Measurements from ENCODE around the gene ITGA3. TPM values are rescaled to one million over a fixed set of nuclear protein-coding genes. Genes with fewer than 3 reads are reported as not detected.

Gene ITGA3
- total and polyA plus RNA-seq, 2 of the 13 experiments (the other 11 are each of a cell fraction or from before 2014, with no cell fraction given), result 0.48 to 0.69 TPM

DNA sequence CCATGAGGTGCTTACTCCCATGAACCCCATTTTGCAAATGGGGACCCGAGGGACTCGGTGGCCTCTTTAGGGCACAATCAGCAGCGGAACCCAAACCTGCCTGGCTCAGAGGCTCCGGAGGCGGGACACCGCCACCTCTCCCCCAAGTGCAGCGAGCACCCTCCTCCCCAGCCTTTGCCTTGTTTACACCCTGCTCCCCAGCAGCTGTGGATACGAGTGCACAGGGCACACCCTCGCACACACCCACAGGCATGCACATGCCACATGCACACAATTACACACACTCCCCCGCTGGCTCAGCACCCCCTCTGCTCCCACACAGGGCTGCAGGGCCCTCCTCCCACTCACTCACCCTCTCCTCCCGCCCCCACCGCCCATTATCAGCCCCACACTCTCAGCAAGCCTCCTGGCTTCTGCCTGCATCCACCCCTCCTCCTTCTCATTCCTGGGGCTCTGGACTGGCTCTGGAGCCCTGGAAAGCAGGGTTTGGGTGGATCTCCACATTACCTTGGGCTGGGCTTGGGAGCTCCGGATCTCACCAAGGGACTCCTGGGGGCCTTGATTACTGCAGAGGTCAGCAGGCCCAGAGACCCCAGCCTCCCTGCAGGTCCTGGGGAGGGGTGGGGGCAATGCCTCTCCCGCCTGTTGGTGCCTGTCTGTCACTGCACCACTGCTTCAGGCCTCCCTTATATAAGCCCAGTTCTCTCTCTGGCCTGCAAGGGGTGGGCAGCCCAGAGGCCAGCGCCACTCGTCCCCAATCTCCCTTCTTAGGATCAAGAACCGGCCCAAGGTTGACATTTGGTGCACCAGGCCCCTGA is 45.6 kb downstream of the ITGA3 start (continued):
- TF ChIP-seq, protein P1, sequence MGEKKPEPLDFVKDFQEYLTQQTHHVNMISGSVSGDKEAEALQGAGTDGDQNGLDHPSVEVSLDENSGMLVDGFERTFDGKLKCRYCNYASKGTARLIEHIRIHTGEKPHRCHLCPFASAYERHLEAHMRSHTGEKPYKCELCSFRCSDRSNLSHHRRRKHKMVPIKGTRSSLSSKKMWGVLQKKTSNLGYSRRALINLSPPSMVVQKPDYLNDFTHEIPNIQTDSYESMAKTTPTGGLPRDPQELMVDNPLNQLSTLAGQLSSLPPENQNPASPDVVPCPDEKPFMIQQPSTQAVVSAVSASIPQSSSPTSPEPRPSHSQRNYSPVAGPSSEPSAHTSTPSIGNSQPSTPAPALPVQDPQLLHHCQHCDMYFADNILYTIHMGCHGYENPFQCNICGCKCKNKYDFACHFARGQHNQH (CRISPR knock-in tag; IDR thresholded peaks at IDR 0.05), result peak; percentile 51; the same call in 1 of the 2 replicates
- no peak for TF ChIP-seq ZNF607 (CRISPR knock-in tag; IDR thresholded peaks at IDR 0.05; ENCODE audit: borderline replicate concordance)
- no peak for TF ChIP-seq ZNF367 (CRISPR knock-in tag; IDR thresholded peaks at IDR 0.05; ENCODE audit: borderline replicate concordance)
- peak; percentile 58 for TF ChIP-seq AGO2 (optimal IDR thresholded peaks at IDR 0.05; ENCODE audit: low read depth, low read length)
- TF ChIP-seq, protein P2, sequence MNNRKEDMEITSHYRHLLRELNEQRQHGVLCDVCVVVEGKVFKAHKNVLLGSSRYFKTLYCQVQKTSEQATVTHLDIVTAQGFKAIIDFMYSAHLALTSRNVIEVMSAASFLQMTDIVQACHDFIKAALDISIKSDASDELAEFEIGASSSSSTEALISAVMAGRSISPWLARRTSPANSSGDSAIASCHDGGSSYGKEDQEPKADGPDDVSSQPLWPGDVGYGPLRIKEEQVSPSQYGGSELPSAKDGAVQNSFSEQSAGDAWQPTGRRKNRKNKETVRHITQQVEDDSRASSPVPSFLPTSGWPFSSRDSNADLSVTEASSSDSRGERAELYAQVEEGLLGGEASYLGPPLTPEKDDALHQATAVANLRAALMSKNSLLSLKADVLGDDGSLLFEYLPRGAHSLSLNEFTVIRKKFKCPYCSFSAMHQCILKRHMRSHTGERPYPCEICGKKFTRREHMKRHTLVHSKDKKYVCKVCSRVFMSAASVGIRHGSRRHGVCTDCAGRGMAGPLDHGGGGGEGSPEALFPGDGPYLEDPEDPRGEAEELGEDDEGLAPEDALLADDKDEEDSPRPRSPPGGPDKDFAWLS (CRISPR knock-in tag; IDR thresholded peaks at IDR 0.05; ENCODE audit: borderline replicate concordance), result no peak
- TF ChIP-seq, protein P3, sequence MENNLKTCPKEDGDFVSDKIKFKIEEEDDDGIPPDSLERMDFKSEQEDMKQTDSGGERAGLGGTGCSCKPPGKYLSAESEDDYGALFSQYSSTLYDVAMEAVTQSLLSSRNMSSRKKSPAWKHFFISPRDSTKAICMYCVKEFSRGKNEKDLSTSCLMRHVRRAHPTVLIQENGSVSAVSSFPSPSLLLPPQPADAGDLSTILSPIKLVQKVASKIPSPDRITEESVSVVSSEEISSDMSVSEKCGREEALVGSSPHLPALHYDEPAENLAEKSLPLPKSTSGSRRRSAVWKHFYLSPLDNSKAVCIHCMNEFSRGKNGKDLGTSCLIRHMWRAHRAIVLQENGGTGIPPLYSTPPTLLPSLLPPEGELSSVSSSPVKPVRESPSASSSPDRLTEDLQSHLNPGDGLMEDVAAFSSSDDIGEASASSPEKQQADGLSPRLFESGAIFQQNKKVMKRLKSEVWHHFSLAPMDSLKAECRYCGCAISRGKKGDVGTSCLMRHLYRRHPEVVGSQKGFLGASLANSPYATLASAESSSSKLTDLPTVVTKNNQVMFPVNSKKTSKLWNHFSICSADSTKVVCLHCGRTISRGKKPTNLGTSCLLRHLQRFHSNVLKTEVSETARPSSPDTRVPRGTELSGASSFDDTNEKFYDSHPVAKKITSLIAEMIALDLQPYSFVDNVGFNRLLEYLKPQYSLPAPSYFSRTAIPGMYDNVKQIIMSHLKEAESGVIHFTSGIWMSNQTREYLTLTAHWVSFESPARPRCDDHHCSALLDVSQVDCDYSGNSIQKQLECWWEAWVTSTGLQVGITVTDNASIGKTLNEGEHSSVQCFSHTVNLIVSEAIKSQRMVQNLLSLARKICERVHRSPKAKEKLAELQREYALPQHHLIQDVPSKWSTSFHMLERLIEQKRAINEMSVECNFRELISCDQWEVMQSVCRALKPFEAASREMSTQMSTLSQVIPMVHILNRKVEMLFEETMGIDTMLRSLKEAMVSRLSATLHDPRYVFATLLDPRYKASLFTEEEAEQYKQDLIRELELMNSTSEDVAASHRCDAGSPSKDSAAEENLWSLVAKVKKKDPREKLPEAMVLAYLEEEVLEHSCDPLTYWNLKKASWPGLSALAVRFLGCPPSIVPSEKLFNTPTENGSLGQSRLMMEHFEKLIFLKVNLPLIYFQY (CRISPR knock-in tag; IDR thresholded peaks at IDR 0.05; ENCODE audit: borderline replicate concordance), result no peak
- TF ChIP-seq, protein P4, sequence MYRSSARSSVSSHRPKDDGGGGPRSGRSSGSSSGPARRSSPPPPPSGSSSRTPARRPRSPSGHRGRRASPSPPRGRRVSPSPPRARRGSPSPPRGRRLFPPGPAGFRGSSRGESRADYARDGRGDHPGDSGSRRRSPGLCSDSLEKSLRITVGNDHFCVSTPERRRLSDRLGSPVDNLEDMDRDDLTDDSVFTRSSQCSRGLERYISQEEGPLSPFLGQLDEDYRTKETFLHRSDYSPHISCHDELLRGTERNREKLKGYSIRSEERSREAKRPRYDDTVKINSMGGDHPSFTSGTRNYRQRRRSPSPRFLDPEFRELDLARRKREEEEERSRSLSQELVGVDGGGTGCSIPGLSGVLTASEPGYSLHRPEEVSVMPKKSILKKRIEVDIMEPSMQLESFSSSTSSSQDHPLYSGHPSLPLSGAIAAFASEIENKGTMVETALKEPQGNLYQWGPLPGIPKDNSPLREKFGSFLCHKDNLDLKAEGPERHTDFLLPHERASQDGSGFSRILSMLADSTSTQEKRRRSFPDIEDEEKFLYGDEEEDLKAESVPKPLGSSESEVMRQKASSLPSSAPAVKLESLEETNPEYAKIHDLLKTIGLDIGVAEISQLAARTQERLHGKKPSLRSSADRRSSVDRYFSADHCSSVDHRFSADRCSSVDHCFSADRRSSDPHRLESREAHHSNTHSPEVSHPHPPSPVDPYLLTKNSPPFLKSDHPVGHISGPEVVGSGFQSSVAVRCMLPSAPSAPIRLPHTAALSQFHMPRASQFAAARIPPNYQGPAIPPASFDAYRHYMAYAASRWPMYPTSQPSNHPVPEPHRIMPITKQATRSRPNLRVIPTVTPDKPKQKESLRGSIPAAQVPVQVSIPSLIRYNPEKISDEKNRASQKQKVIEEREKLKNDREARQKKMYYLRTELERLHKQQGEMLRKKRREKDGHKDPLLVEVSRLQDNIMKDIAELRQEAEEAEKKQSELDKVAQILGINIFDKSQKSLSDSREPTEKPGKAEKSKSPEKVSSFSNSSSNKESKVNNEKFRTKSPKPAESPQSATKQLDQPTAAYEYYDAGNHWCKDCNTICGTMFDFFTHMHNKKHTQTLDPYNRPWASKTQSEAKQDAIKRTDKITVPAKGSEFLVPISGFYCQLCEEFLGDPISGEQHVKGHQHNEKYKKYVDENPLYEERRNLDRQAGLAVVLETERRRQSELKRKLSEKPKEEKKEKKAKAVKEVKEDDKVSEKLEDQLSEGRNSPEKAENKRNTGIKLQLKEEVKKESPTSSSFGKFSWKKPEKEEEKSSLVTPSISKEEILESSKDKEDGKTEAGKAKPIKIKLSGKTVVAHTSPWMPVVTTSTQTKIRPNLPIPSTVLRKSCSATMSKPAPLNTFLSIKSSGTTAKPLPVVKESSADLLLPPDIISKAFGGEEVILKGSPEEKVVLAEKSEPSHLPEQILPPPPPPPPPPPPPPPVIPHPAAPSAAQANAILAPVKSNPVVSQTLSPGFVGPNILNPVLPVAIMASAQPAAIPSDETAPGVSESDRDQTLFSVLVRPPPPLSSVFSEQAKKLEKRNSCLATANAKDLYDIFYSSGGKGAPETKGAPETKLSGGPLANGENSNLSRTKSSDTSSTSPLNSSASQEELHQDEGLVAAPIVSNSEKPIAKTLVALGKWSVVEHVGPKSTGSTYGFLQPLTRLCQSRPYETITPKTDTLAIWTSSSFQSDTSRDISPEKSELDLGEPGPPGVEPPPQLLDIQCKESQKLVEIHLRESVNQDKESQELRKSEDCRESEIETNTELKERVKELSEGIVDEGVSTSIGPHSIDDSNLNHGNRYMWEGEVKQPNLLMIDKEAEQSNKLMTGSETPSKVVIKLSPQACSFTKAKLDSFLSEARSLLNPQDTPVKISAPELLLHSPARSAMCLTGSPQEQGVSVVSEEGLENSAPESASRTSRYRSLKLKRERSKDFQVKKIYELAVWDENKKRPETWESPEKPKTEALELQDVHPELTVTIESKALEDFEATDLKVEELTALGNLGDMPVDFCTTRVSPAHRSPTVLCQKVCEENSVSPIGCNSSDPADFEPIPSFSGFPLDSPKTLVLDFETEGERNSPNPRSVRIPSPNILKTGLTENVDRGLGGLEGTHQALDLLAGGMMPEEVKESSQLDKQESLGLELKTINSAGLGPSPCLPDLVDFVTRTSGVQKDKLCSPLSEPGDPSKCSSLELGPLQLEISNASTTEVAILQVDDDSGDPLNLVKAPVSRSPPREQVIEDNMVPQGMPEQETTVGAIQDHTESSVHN (CRISPR knock-in tag; IDR thresholded peaks at IDR 0.05), result no peak
- TF ChIP-seq, protein P5, sequence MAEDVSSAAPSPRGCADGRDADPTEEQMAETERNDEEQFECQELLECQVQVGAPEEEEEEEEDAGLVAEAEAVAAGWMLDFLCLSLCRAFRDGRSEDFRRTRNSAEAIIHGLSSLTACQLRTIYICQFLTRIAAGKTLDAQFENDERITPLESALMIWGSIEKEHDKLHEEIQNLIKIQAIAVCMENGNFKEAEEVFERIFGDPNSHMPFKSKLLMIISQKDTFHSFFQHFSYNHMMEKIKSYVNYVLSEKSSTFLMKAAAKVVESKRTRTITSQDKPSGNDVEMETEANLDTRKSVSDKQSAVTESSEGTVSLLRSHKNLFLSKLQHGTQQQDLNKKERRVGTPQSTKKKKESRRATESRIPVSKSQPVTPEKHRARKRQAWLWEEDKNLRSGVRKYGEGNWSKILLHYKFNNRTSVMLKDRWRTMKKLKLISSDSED (CRISPR knock-in tag; IDR thresholded peaks at IDR 0.05), result no peak
